Measurements from ENCODE around the gene NCBP3. TPM values are rescaled to one million over a fixed set of nuclear protein-coding genes. Genes with fewer than 3 reads are reported as not detected.
A peak's percentile ranks its signal among the peaks of the same experiment; 100 is the strongest.

The NCBP3 gene
- total and polyA plus RNA-seq, 7 donors = 9.3 to 23.5 (median 15.1) TPM

DNA sequence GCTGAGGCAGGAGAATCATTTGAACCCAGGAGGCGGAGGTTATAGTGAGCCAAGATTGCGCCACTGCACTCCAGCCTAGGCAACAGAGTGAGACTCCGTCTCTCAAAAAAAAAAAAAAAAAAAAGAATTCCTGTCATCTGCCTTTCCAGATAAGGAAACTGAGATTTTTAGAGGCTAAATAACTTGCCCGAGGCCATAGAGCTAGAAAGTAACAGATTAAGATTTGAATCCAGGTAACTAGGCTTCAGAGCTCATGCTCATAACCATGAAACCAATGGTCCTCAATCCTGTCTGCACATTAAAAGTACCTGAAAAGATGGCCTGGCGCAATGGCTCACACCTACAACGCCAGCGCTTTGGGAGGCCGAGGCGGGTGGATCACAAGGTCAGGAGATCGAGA is 9.5 kb downstream of the NCBP3 start:
- Histone ChIP-seq H3K27me3 (ENCODE audit: insufficient read depth in 3 of 3, low read length in 2 of 3) (no peaks in the 10 kb centered on the region), H3K27ac (peak overlapping the region; percentile 84), H3K36me3 (ENCODE audit: insufficient read depth in 1 of 2, low read depth in 1 of 2) (peaks cover 2 to 55% of the 10 kb centered on the region in 2 donors), H3K4me1 (peaks cover 24% of the 10 kb centered on the region), H3K4me3 (no peak overlapping the region), H3K9me3 (no peaks in the 10 kb centered on the region)
- 80 to 87% (median 82%) methylated on average over 10 of the region's 10 CpGs for WGBS, 3 donors
- ATAC-seq (no peak), DNase-seq (no peak)
- TF ChIP-seq, protein P1, sequence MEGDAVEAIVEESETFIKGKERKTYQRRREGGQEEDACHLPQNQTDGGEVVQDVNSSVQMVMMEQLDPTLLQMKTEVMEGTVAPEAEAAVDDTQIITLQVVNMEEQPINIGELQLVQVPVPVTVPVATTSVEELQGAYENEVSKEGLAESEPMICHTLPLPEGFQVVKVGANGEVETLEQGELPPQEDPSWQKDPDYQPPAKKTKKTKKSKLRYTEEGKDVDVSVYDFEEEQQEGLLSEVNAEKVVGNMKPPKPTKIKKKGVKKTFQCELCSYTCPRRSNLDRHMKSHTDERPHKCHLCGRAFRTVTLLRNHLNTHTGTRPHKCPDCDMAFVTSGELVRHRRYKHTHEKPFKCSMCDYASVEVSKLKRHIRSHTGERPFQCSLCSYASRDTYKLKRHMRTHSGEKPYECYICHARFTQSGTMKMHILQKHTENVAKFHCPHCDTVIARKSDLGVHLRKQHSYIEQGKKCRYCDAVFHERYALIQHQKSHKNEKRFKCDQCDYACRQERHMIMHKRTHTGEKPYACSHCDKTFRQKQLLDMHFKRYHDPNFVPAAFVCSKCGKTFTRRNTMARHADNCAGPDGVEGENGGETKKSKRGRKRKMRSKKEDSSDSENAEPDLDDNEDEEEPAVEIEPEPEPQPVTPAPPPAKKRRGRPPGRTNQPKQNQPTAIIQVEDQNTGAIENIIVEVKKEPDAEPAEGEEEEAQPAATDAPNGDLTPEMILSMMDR (IDR thresholded peaks at IDR 0.05) = no peak
- intact Hi-C loops (cut with DNase I) = no loop called here

DNA sequence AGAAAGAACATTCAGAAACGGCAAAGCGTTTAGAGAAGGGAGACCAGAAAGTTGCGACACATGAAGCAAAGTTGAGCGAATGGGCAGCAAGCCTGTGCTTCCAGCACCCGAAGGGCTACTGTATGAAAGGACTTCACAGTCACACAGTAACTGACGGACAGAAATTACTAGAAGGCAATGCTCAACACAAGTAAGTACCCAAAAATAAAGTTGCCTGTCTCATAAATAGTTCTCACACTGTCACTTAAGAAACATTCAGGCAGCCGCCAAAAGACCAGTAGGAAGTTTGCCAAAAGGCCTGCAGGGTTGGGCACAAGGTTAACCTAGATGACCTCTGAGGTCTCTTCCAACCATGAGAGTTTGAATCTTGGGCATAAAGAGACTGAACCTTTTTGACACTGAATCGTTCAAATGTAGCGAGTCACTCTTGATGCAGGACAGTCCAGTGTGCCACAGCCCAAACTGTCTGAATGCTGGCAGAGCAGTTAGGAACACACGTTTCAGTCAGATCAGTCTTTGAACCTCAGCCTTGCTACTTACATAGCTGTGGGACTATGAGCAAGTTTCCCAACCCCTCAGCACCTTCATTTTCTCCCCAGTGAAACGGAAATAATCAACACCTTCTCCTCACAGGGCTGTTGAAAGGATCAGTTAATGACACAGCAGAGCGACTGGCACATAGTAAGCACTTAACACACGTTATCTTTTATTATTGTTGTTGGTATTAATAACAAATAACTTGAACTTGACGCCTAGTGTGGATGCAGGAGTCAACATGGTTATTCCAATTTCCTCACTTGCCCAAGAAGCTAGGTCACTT is 10.4 kb downstream of the NCBP3 start:
- WGBS, 3 donors = 47 to 67% (median 49%) methylated on average over 14 of the region's 14 CpGs
- Histone ChIP-seq H3K27ac (peak overlapping the region; percentile 84), H3K4me3 (peak overlapping the region; percentile 3), H3K36me3 (ENCODE audit: insufficient read depth in 1 of 2, low read depth in 1 of 2) (peaks cover 2 to 46% of the 10 kb centered on the region in 2 donors), H3K4me1 (peaks cover 24% of the 10 kb centered on the region), H3K27me3 (ENCODE audit: insufficient read depth in 3 of 3, low read length in 2 of 3) (no peaks in the 10 kb centered on the region), H3K9me3 (no peaks in the 10 kb centered on the region)
- TF ChIP-seq, protein P1 (IDR thresholded peaks at IDR 0.05) = no peak
- intact Hi-C loops (cut with DNase I) = no loop called here
- ATAC-seq (peak; percentile 93 to 97 (median 95)), DNase-seq (peak in 1 of 2 donors; percentile 73)

DNA sequence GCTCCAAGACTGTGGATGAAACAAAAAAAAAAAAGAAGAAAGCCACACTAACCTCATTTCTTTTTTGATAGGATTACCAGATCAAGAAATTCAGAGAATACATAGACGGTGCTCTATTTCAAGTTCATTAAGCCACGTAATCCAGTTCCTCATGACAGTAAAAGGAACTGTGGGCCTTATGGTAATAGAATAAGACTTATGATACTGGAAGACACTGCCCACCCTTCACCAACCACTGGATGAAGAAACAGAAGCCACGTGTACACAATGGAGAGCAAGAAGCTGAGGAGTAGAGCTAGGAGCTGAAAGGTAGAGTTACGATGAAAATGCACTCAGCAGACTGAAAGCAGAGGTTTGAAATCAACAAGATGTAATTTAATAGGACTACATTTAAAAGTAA is 11.2 kb downstream of the NCBP3 start:
- Histone ChIP-seq H3K9me3 (no peaks in the 10 kb centered on the region), H3K36me3 (ENCODE audit: insufficient read depth in 1 of 2, low read depth in 1 of 2) (peaks cover 2 to 40% of the 10 kb centered on the region in 2 donors), H3K27ac (peak overlapping the region; percentile 84), H3K4me1 (peaks cover 25% of the 10 kb centered on the region), H3K27me3 (ENCODE audit: insufficient read depth in 3 of 3, low read length in 2 of 3) (no peaks in the 10 kb centered on the region), H3K4me3 (peak overlapping the region; percentile 3)
- intact Hi-C loops (cut with DNase I) = no loop called here
- no peak for ATAC-seq
- DNase-seq = no peak
- 86 to 89% (median 87%) methylated on average over 4 of the region's 4 CpGs for WGBS, 3 donors
- TF ChIP-seq, protein P1 (IDR thresholded peaks at IDR 0.05) = no peak

DNA sequence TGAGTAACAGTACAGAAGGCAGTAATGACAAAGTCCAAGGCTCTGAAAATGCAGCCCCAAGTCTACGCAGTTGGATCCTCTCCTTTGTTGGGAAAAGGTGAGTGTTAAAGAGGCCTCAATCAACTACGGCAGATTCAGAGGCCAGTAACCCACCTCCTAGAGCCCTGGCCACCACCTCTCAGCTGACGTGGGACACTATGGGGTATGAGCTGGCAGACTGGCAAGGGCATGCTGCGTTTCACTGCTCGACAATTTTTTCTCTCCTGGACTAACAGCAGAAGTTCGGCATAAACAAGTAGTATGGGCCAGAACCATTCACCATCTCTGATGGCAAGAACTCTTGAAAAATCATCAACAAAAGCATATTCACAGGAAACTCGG is 17.2 kb downstream of the NCBP3 start:
- peaks cover 4 to 65% of the 10 kb centered on the region in 2 donors for H3K36me3 ChIP-seq (ENCODE audit: insufficient read depth in 1 of 2, low read depth in 1 of 2)
- DNase-seq (no peak), ATAC-seq (no peak)
- peak overlapping the region; percentile 82 for H3K27ac ChIP-seq
- 55 to 78% (median 57%) methylated on average over 7 of the region's 7 CpGs for WGBS, 3 donors
- no peak overlapping the region for H3K4me3 ChIP-seq
- peaks cover 22% of the 10 kb centered on the region for H3K4me1 ChIP-seq
- no peaks in the 10 kb centered on the region for H3K9me3 ChIP-seq
- TF ChIP-seq, protein P1 (IDR thresholded peaks at IDR 0.05) = no peak
- intact Hi-C loops (cut with DNase I) = no loop called here
- H3K27me3 ChIP-seq (ENCODE audit: insufficient read depth in 3 of 3, low read length in 2 of 3) = no peaks in the 10 kb centered on the region

Data from psoas muscle (tissue), 8 donors.